ENCODE results near the gene TRIM9.

The TRIM9 gene

DNA sequence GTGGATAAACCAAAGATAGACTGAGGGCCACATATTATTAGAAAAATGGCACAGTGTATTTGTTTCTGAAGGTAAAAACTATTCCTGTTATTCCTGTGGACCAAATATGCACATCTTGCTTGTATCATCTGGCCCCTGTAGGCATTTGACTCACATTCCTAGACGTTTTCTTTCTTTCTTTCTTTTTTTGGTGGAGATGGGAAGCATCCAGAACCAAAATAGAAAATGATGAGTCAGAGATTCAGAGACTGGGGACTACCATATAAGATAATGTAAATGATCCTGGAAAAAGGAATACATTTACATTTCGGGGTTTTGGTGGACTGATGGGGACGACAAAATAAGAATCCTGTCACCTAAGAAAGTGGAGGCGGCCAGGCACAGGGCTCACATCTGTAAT is 24.2 kb downstream of the TRIM9 start:
- TF ChIP-seq, protein P1, sequence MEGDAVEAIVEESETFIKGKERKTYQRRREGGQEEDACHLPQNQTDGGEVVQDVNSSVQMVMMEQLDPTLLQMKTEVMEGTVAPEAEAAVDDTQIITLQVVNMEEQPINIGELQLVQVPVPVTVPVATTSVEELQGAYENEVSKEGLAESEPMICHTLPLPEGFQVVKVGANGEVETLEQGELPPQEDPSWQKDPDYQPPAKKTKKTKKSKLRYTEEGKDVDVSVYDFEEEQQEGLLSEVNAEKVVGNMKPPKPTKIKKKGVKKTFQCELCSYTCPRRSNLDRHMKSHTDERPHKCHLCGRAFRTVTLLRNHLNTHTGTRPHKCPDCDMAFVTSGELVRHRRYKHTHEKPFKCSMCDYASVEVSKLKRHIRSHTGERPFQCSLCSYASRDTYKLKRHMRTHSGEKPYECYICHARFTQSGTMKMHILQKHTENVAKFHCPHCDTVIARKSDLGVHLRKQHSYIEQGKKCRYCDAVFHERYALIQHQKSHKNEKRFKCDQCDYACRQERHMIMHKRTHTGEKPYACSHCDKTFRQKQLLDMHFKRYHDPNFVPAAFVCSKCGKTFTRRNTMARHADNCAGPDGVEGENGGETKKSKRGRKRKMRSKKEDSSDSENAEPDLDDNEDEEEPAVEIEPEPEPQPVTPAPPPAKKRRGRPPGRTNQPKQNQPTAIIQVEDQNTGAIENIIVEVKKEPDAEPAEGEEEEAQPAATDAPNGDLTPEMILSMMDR (IDR thresholded peaks at IDR 0.05; ENCODE audit: extremely low read depth, insufficient read depth, missing control alignments), result no peak
- in situ Hi-C loops (cut with MboI; ENCODE audit: low pct_unique_long_range_greater_than_20kb, low sequenced_read_pairs, unreplicated experiment), result no loop called here
- no peak for DNase-seq (ENCODE audit: low spot score)

DNA sequence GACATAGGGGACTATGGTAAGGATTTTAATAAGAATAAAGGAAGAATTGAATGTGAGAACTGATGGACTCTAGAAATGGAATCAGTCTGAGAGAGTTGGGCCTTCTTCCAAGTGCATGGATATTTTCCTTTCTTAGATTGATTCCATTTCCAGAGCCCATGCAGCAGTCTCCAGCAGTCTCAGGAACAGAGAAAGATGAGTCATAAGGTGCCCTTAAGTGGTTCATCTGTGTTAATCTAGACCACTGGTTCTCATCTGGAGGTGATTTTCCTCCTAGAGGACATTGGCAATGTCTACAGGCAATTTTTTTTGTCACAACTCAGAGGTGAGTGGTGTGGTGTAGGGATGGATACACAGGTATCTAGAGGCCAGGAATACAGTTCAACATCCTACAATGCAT is 25.9 kb downstream of the TRIM9 start:
- TF ChIP-seq, protein P1 (IDR thresholded peaks at IDR 0.05; ENCODE audit: extremely low read depth, insufficient read depth, missing control alignments), result no peak
- in situ Hi-C loops (cut with MboI; ENCODE audit: low pct_unique_long_range_greater_than_20kb, low sequenced_read_pairs, unreplicated experiment), result no loop called here

DNA sequence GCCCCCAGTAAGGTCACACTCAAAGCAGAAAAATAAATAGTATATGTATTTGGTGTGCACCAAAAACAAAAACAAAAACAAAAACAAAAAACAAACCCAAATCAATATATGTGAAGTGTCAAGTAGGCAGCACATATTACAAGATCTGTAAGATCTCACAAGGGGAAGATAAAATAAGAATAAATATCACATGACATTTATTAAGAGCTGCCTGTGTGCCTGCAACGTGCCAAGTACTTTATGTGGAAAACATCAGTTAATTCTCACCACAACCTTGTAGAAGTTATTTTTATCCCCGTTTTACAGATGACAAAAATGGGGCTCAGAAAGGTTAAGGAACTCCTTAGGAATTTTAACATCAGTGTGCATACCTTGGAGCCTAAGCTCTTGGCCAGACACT is 26.6 kb downstream of the TRIM9 start:
- TF ChIP-seq, protein P1 (IDR thresholded peaks at IDR 0.05; ENCODE audit: extremely low read depth, insufficient read depth, missing control alignments), result no peak
- no peak for DNase-seq (ENCODE audit: low spot score)
- in situ Hi-C loops (cut with MboI; ENCODE audit: low pct_unique_long_range_greater_than_20kb, low sequenced_read_pairs, unreplicated experiment), result no loop called here

More for the DNA sequence above, 25.9 kb downstream of the TRIM9 start:
- no peak for DNase-seq (ENCODE audit: low spot score)

DNA sequence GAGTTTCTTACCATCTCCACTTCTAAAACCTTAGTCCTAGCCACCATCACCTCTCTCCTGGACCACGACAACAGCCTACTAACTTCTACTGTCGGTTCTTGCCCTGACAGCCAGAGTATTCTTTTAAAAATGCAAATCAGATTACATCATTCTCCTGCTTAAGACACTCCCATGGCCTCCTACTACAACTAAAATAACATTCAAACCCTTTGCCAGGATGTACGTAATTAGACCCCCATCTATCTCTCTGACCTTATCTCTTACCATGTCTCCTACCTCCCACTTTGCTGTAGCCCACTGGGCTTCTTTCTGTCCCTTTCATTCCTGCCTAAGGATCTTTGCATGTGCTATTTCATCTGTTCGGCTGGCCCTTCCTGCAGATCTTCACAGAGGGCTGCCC is 27.6 kb downstream of the TRIM9 start:
- DNase-seq (ENCODE audit: low spot score), result no peak
- in situ Hi-C loops (cut with MboI; ENCODE audit: low pct_unique_long_range_greater_than_20kb, low sequenced_read_pairs, unreplicated experiment), result no loop called here
- TF ChIP-seq, protein P1 (IDR thresholded peaks at IDR 0.05; ENCODE audit: extremely low read depth, insufficient read depth, missing control alignments), result no peak

DNA sequence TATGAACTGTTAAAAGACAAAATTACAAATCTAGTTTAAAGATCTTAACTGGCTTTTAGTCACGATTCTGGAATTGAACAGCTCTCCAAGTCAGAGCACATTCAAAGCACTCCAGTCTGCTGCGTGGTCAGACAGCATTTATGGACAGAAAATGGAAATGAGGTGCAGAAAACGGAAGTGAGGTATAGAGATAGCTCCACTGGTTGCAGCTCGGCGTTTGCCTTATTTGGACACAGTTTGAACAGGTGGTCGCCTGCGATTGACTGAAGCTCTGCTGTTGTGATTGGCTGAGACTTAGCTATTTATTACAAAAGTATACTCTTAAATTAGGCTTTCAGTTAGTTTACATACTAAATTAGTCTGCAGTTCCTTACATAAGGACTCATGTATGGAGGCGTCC is 28.3 kb downstream of the TRIM9 start:
- in situ Hi-C loops (cut with MboI; ENCODE audit: low pct_unique_long_range_greater_than_20kb, low sequenced_read_pairs, unreplicated experiment), result no loop called here
- DNase-seq (ENCODE audit: low spot score), result no peak
- TF ChIP-seq, protein P1 (IDR thresholded peaks at IDR 0.05; ENCODE audit: extremely low read depth, insufficient read depth, missing control alignments), result no peak

DNA sequence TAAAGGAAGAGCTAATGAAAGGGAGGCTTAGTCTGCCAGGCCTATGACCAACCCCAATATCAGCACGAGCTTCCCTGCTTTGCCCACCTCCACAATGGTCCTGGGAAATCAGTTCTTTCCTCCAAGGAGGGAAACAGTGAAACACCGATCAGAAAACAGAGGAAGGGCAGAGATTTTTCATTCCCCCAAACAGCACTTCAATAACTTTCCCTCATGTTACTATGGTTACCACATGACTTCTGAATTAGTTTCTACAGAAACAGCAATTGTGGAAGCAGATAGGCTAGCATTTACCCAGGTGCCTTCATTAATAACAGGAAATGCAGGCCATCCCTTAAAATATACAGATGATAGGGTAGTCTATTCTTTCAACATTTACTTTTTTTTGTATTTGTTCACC is 35.9 kb downstream of the TRIM9 start:
- no peak for DNase-seq (ENCODE audit: low spot score)
- in situ Hi-C loops (cut with MboI; ENCODE audit: low pct_unique_long_range_greater_than_20kb, low sequenced_read_pairs, unreplicated experiment), result no loop called here
- TF ChIP-seq, protein P1 (IDR thresholded peaks at IDR 0.05; ENCODE audit: extremely low read depth, insufficient read depth, missing control alignments), result no peak

DNA sequence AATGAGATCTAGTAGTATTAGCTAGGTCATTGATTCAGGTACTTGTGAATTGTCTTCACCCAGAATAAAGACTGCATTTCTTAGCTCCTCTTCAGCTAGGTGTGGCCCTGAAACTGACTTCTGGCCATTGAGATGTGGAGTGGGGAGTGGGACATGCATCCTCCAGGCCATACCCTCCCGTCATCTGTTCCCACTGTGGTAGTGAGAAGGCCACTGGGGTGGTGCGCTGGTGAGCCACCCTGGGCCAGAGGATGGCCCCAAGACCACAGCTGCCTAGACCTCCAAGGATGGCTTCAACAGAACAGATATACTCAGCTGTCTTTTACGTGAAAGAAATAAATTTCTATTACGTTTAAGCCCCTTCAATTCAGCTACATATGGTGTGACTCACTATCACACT is 36.5 kb downstream of the TRIM9 start:
- TF ChIP-seq, protein P1 (IDR thresholded peaks at IDR 0.05; ENCODE audit: extremely low read depth, insufficient read depth, missing control alignments), result no peak
- in situ Hi-C loops (cut with MboI; ENCODE audit: low pct_unique_long_range_greater_than_20kb, low sequenced_read_pairs, unreplicated experiment), result no loop called here
- no peak for DNase-seq (ENCODE audit: low spot score)

All from GM13977 (cell line).